Activated B cell treated with CpG ODN at 0.5 μM for 24 hours (primary cell): ENCODE measurements around the gene OPN1MW. TPM values are rescaled to one million over a fixed set of nuclear protein-coding genes. Genes with fewer than 3 reads are reported as not detected.
"Not testable (repeated sequence)": the region's sequence is repeated elsewhere in the genome, so short reads cannot be mapped to it uniquely, and the experiment has no call there.

Source experiments
- ATAC-seq: fragments of 200-7000 bp; cut with Tn5 transposase; one replicate; pipeline ENCODE4 v1.10.0; 2021; ENCODE audit warnings: low read depth, mild to moderate bottlenecking, moderate library complexity
- CTCF ChIA-PET: fragments of 350-600 bp; sonication (Branson Sonifier 250); formaldehyde crosslinking; loops from one replicate; lab custom pipeline; 2021; ENCODE audit warnings: antibody characterized with exemption; lab: Charles Lee
- POLR2A ChIA-PET: fragments of 350-600 bp; sonication (Branson Sonifier 250); formaldehyde crosslinking; loops from one replicate; lab custom pipeline; 2021; ENCODE audit warnings: antibody characterized with exemption; lab: Charles Lee
- DNase-seq: peaks from one replicate; pipeline ENCODE4 v3.0.0; 2022
- H3K27ac Mint-ChIP-seq: one replicate; pipeline ENCODE4 v1.8.0; 2020; ENCODE audit warnings: mixed read lengths
- H3K27me3 Mint-ChIP-seq: one replicate; pipeline ENCODE4 v1.8.0; 2021; ENCODE audit warnings: mixed read lengths
- H3K36me3 Mint-ChIP-seq: one replicate; pipeline ENCODE4 v1.8.0; 2021; ENCODE audit warnings: low read depth, mixed read lengths
- H3K4me1 Mint-ChIP-seq: one replicate; pipeline ENCODE4 v1.8.0; 2021; ENCODE audit warnings: mixed read lengths
- H3K4me3 Mint-ChIP-seq: one replicate; pipeline ENCODE4 v1.8.0; 2020; ENCODE audit warnings: mild to moderate bottlenecking, mixed read lengths
- H3K9me3 Mint-ChIP-seq: one replicate; pipeline ENCODE4 v1.8.0; 2020; ENCODE audit warnings: mixed read lengths
- intact Hi-C: fragments of 100-400 bp; cut with micrococcal nuclease; formaldehyde crosslinking; loops from one replicate; pipeline ENCODE4 v1.15.1; 2024
- total RNA-seq: library from RNA; stranded (reverse); gene quantifications from 2 replicates; pipeline ENCODE4 v1.2.3, GENCODE V29; 2022

OPN1MW gene
- total RNA-seq, 1 donor from 2014 or later, result not detected

GRCh38 chrX:154231443-154231842 is 49.0 kb downstream of the OPN1MW start:
- H3K4me3 Mint-ChIP-seq, intact Hi-C loops, ATAC-seq, POLR2A ChIA-PET, H3K36me3 Mint-ChIP-seq, H3K27ac Mint-ChIP-seq, DNase-seq, CTCF ChIA-PET, H3K27me3 Mint-ChIP-seq, H3K4me1 Mint-ChIP-seq, H3K9me3 Mint-ChIP-seq: not testable (repeated sequence)

GRCh38 chrX:154233620-154234019 is 51.2 kb downstream of the OPN1MW start:
- H3K27ac Mint-ChIP-seq, H3K4me1 Mint-ChIP-seq, H3K9me3 Mint-ChIP-seq, DNase-seq, intact Hi-C loops, H3K4me3 Mint-ChIP-seq, CTCF ChIA-PET, H3K36me3 Mint-ChIP-seq, ATAC-seq, H3K27me3 Mint-ChIP-seq, POLR2A ChIA-PET: not testable (repeated sequence)

DNA sequence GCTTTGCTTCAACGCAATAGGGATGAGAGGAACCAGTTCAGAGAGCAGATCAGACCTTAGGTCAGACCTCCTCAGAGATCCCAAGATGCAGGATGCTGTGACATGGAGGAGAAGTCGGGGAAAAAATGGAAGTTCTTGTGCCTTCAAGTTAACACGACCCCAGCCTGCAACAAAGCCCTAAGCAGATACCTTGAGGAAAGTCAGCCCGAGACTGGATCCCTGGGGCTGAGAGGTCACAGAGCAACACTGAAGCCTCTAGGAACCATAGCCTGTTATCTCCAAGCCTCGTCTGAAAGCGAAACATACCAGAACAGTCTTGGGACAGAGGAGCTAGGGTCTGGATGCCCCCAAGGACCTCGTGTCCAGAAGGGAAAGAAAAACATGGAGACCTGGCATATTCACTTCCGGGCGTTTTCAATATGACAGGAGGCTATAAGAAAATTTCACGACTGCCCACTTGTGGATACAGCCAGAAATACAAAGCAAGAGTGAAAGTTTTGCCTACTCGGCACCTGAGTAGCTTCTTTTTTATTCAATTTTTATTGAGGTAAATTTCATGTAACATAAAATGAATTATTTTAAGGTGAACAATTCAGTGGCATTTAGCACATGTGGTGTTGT is 56.7 kb downstream of the OPN1MW start:
- H3K4me3 Mint-ChIP-seq, H3K27ac Mint-ChIP-seq, POLR2A ChIA-PET, H3K36me3 Mint-ChIP-seq, CTCF ChIA-PET, H3K4me1 Mint-ChIP-seq, ATAC-seq, DNase-seq, H3K9me3 Mint-ChIP-seq, H3K27me3 Mint-ChIP-seq, intact Hi-C loops: not testable (repeated sequence)

GRCh38 chrX:154239982-154240503 is 57.6 kb downstream of the OPN1MW start:
- H3K36me3 Mint-ChIP-seq, POLR2A ChIA-PET, intact Hi-C loops, H3K4me3 Mint-ChIP-seq, H3K4me1 Mint-ChIP-seq, CTCF ChIA-PET, H3K9me3 Mint-ChIP-seq, H3K27ac Mint-ChIP-seq, DNase-seq, H3K27me3 Mint-ChIP-seq, ATAC-seq: not testable (repeated sequence)

Other genes starting within 250 kb of the OPN1MW start
- gene NAA10, start 247.6 kb upstream of the OPN1MW start, total RNA-seq, result 94.8 and 109 TPM in 2 replicates
- 14.5 and 20.2 TPM in 2 replicates for gene RENBP, start 238.0 kb upstream of the OPN1MW start, total RNA-seq
- gene HCFC1, start 210.8 kb upstream of the OPN1MW start, total RNA-seq, result 72.5 and 79.4 TPM in 2 replicates
- gene TMEM187, start 209.8 kb upstream of the OPN1MW start, total RNA-seq, result 2.0 and 2.9 TPM in 2 replicates
- gene IRAK1, start 162.7 kb upstream of the OPN1MW start, total RNA-seq, result 134 and 146 TPM in 2 replicates
- 56.8 and 69.0 TPM in 2 replicates for gene MECP2, start 84.9 kb upstream of the OPN1MW start, total RNA-seq
- gene OPN1LW, start 38.4 kb upstream of the OPN1MW start, total RNA-seq, result not detected in 2 replicates
- not detected in 2 replicates for gene OPN1MW2, start 37.2 kb downstream of the OPN1MW start, total RNA-seq
- not detected in 2 replicates for gene OPN1MW3, start 75.0 kb downstream of the OPN1MW start, total RNA-seq
- not detected in 2 replicates for gene TEX28, start 112.5 kb downstream of the OPN1MW start, total RNA-seq
- gene TKTL1, start 113.2 kb downstream of the OPN1MW start, total RNA-seq, result not detected in 2 replicates
- 605 and 679 TPM in 2 replicates for gene FLNA, start 192.0 kb downstream of the OPN1MW start, total RNA-seq
- 68.4 and 70.2 TPM in 2 replicates for gene EMD, start 196.7 kb downstream of the OPN1MW start, total RNA-seq
- gene RPL10, start 215.8 kb downstream of the OPN1MW start, total RNA-seq, result 5,113 and 5,534 TPM in 2 replicates
- 15.3 and 15.8 TPM in 2 replicates for gene DNASE1L1, start 226.7 kb downstream of the OPN1MW start, total RNA-seq
- 50.5 and 66.1 TPM in 2 replicates for gene TAFAZZIN, start 228.9 kb downstream of the OPN1MW start, total RNA-seq
- gene ATP6AP1, start 246.1 kb downstream of the OPN1MW start, total RNA-seq, result 36.6 and 38.8 TPM in 2 replicates